DOHH2 (cell line): Measurements from ENCODE around the gene LORICRIN.

Experiments used
- H3F3A ChIP-seq: fragments of 200-600 bp; sonication (generic), shearing (Covaris generic); 2 replicates; pipeline ENCODE4 v1.6.0; 2016; ENCODE audit warnings: antibody characterized with exemption, mild to moderate bottlenecking; ENCODE audit not compliant: control insufficient read depth, insufficient read depth
- H3K27ac ChIP-seq: fragments of 200-600 bp; sonication (generic); 2 replicates; pipeline ENCODE4 v1.5.1; 2014; ENCODE audit warnings: low read depth, mild to moderate bottlenecking, low read length, moderate library complexity
- H3K27me3 ChIP-seq: fragments of 200-600 bp; sonication (generic); 2 replicates; pipeline ENCODE4 v1.6.1; 2014; ENCODE audit warnings: mild to moderate bottlenecking, low read length, mixed read lengths; ENCODE audit not compliant: control insufficient read depth
- H3K36me3 ChIP-seq: fragments of 200-600 bp; sonication (generic); 2 replicates; pipeline ENCODE4 v1.6.1; 2014; ENCODE audit warnings: mild to moderate bottlenecking, low read length, moderate library complexity, mixed read lengths; ENCODE audit not compliant: control insufficient read depth
- H3K4me1 ChIP-seq: fragments of 200-600 bp; sonication (generic); 2 replicates; pipeline ENCODE4 v1.6.1; 2014; ENCODE audit warnings: mild to moderate bottlenecking, low read length, mixed read lengths; ENCODE audit not compliant: control insufficient read depth
- H3K4me2 ChIP-seq: fragments of 200-600 bp; sonication (generic); 2 replicates; pipeline ENCODE4 v1.6.0; 2014; ENCODE audit warnings: mild to moderate bottlenecking, low read length, moderate library complexity
- H3K4me3 ChIP-seq: fragments of 200-600 bp; sonication (generic); 2 replicates; pipeline ENCODE4 v1.5.1; 2014; ENCODE audit warnings: mild to moderate bottlenecking, low read length, mixed read lengths
- H3K79me2 ChIP-seq: fragments of 200-600 bp; sonication (generic); 2 replicates; pipeline ENCODE4 v1.6.1; 2014; ENCODE audit warnings: mild to moderate bottlenecking, low read length, mixed read lengths; ENCODE audit not compliant: control insufficient read depth
- H3K9me2 ChIP-seq: fragments of 200-600 bp; sonication (generic); replicated peaks from 2 replicates; pipeline ENCODE4 v1.6.1; 2014; ENCODE audit warnings: mild to moderate bottlenecking, low read length, mixed read lengths; ENCODE audit not compliant: control insufficient read depth
- H3K9me3 ChIP-seq: fragments of 200-600 bp; sonication (generic); 2 replicates; pipeline ENCODE4 v1.6.1; 2014; ENCODE audit warnings: antibody characterized with exemption, low read length, mixed read lengths; ENCODE audit not compliant: control insufficient read depth, insufficient read depth
- H4K20me1 ChIP-seq: fragments of 200-600 bp; sonication (generic); 2 replicates; pipeline ENCODE4 v1.6.0; 2014; ENCODE audit warnings: low read depth, mild to moderate bottlenecking, antibody characterized with exemption, low read length, moderate library complexity; ENCODE audit not compliant: control insufficient read depth, insufficient read depth
- EZH2phosphoT487 ChIP-seq: fragments of 200-600 bp; sonication (generic); IDR thresholded peaks from 2 replicates; pipeline ENCODE4 v1.6.1; 2017; ENCODE audit warnings: borderline replicate concordance, mild to moderate bottlenecking, antibody characterized with exemption, low read length, moderate library complexity, mixed read lengths
- TF ChIP-seq, protein P1 (sequence below): fragments of 200-600 bp; sonication (generic); IDR thresholded peaks from one replicate; pipeline ENCODE4 v1.5.1; 2014; ENCODE audit warnings: antibody characterized with exemption, mild to moderate bottlenecking, low read depth, low read length; ENCODE audit not compliant: poor library complexity, severe bottlenecking

LORICRIN gene

DNA sequence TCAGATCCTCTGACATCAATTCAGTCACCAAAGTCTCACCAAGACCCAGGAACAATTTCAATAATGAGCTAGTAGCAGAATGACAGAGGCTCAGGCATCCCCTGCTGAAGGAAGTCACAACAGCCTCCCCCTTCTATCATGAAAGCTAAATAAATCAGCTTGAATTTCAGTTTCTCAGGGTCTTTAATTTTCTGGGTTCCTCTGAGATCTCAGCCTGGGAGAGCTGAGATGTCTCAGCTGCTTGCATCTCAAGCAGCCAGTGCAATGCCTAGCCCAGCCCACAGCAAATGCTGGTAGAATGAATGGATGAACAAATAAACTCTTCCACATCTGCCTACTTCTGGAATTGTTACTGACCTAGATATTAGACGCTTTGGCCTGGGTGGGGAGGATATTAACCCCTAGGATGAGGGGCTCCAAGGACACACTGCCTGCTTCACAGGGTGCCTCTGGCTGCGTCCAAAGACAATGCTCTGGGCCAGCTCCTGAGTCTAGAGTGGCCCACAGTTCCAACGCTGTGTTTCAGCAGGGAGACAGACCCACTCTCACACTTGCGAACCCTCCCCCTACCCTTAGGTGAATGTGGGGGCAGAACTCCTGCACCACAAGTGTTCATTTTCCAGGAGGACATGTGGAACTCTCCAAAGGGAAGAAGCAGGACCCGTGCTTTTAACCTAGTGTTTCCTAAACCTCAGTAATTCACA lies 11.2 kb upstream of the LORICRIN start:
- H3K79me2 ChIP-seq = no peaks in the 10 kb centered on the region
- H3K9me3 ChIP-seq = no peaks in the 10 kb centered on the region
- no peaks in the 10 kb centered on the region for H3K36me3 ChIP-seq
- H3K4me3 ChIP-seq = no peak overlapping the region
- H3K4me1 ChIP-seq = no peaks in the 10 kb centered on the region
- no peaks in the 10 kb centered on the region for H3K27me3 ChIP-seq
- H4K20me1 ChIP-seq = no peaks in the 10 kb centered on the region
- H3K27ac ChIP-seq = no peak overlapping the region
- no peaks in the 10 kb centered on the region for H3K9me2 ChIP-seq
- no peaks in the 10 kb centered on the region for H3F3A ChIP-seq
- TF ChIP-seq, protein P1, sequence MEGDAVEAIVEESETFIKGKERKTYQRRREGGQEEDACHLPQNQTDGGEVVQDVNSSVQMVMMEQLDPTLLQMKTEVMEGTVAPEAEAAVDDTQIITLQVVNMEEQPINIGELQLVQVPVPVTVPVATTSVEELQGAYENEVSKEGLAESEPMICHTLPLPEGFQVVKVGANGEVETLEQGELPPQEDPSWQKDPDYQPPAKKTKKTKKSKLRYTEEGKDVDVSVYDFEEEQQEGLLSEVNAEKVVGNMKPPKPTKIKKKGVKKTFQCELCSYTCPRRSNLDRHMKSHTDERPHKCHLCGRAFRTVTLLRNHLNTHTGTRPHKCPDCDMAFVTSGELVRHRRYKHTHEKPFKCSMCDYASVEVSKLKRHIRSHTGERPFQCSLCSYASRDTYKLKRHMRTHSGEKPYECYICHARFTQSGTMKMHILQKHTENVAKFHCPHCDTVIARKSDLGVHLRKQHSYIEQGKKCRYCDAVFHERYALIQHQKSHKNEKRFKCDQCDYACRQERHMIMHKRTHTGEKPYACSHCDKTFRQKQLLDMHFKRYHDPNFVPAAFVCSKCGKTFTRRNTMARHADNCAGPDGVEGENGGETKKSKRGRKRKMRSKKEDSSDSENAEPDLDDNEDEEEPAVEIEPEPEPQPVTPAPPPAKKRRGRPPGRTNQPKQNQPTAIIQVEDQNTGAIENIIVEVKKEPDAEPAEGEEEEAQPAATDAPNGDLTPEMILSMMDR = no peak
- TF ChIP-seq EZH2phosphoT487 = no peak
- H3K4me2 ChIP-seq = no peak overlapping the region

DNA sequence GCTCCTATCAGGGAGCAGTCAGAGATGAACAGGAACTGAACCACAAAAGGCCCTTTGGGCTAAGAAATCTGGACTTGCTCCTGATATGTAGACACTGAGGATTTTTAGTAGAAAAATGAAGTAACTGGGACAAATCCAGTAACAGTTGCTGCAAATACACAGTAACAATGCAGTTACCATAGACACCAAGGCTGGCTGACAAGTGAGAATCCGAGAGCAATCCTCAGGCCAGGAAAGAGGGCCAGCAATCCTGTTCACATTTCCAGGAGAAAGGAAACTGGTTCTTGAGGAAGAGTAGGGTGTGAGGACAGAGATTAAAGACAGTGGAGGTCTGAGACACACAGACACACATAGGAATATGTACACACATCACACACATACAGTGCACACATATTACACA lies 9.3 kb upstream of the LORICRIN start:
- Histone ChIP-seq H3K4me2 (no peak overlapping the region), H3F3A (no peaks in the 10 kb centered on the region)

DNA sequence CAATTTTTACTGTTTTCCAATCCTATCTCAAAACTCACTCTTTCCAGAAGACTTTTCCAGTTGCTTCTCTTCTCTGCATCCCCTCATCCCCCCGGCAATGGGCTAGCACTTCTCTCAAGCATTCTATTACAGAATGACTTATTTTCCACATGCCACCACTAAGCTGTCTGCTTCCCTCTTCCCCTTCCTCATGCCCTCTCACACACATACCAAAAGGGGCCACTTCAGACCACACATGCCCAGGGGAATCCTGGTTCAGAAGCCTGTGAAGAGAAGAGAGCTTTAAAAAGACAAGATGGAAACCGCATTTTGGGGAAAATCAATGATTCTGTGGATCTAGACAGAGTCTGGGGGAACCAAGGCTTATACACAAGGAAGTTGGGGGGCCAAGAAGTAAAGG lies 8.4 kb upstream of the LORICRIN start:
- Histone ChIP-seq H4K20me1 (no peaks in the 10 kb centered on the region), H3K27ac (no peak overlapping the region), H3K4me1 (no peaks in the 10 kb centered on the region), H3F3A (no peaks in the 10 kb centered on the region), H3K79me2 (no peaks in the 10 kb centered on the region), H3K4me2 (no peak overlapping the region), H3K36me3 (no peaks in the 10 kb centered on the region), H3K9me2 (no peaks in the 10 kb centered on the region), H3K27me3 (no peaks in the 10 kb centered on the region), H3K9me3 (no peaks in the 10 kb centered on the region), H3K4me3 (no peak overlapping the region)
- TF ChIP-seq, protein P1 = no peak
- no peak for TF ChIP-seq EZH2phosphoT487

More for the DNA sequence above, 9.3 kb upstream of the LORICRIN start:
- Histone ChIP-seq H3K36me3 (no peaks in the 10 kb centered on the region), H3K4me1 (no peaks in the 10 kb centered on the region), H3K27ac (no peak overlapping the region), H3K79me2 (no peaks in the 10 kb centered on the region), H3K9me2 (no peaks in the 10 kb centered on the region), H4K20me1 (no peaks in the 10 kb centered on the region), H3K4me3 (no peak overlapping the region), H3K27me3 (no peaks in the 10 kb centered on the region), H3K9me3 (no peaks in the 10 kb centered on the region)
- TF ChIP-seq, protein P1 = no peak
- TF ChIP-seq EZH2phosphoT487 = no peak
